ENCODE results near the gene WDR62.
A peak's percentile ranks its signal among the peaks of the same experiment; 100 is the strongest.

The WDR62 gene

DNA sequence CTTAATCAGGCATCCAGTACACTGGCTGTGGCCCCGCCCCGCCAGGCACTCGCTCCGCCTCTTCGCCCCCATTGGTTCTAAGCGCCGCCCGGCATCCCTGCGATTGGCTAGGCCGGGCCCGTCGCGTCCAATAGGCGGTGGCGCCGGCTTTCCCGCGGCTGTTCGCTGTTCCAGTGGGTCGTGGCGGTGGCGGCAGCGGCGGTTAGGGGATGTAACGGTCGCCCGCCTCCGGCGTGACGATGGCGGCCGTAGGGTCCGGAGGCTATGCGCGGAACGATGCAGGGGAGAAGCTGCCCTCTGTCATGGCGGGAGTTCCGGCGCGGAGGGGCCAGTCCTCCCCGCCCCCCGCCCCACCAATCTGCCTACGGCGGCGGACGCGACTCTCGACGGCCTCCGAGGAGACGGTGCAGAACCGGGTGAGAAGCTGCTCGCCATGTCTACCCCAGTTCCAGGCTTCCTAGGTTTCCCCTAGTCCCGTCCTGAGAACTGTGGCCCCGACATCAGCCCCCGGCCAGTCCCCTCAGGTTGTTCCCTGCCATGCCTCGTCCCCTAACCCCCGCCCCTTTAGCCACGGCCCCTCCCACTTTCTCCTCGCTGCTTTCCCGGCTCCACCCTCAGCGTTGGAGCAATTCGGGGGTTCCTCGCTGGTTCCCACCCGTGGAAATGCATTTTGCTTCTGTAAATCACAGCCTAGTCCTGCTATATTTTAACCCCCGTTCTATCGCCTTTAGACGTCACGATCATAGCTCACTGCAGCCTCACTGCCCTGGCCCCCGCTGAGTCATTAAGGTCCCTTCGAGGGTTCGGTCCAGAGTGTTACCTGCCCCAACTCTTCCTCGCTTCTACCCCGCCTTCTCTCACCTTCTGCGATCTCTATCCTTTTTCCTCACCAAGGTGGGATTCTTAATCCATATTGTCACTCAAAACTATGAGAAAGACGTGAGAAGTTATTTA lies at the start of gene WDR62:
WDR62 (plus strand) TSS at position 165 of the 954 bp plus-strand sequence; CDS start at position 240, 75 bp downstream.
- DNase-seq (ENCODE audit: low read depth in 2 of 2) = no peak

DNA sequence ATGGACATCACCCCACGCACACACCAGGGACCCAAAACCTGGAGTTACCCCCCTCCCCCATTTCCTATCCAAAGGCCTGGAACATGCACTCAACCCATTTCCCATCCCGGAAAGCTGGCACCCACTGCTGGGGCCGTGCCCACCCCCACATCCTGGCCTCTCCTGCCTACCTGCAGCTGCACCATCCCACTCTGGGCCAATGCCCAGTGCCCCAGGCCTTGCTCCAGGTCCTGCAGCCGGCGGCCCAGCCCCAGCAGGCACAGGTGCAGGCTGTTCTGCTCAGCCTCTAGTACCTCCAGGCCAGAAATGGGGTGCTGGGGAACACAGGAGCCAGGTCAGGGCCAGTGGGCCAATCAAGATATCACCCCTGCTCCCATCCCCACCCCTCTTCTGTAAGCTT lies 47.7 kb upstream of the WDR62 start:
- DNase-seq (ENCODE audit: low read depth in 2 of 2) = no peak

- no peak for DNase-seq (ENCODE audit: low read depth in 2 of 2)
Observed at GRCh38 chr19:36008336-36008978, 46.2 kb upstream of the WDR62 start, which contains the start of gene SYNE4. Gene SYNE4, minus strand, starts transcription at chr19:36008813. Its CDS starts 132 bp downstream, at chr19:36008681.

- peak in 1 of 2 experiments; percentile 13 for DNase-seq (ENCODE audit: low read depth in 2 of 2)
Observed at GRCh38 chr19:36009220-36009619, 45.5 kb upstream of the WDR62 start.

DNA sequence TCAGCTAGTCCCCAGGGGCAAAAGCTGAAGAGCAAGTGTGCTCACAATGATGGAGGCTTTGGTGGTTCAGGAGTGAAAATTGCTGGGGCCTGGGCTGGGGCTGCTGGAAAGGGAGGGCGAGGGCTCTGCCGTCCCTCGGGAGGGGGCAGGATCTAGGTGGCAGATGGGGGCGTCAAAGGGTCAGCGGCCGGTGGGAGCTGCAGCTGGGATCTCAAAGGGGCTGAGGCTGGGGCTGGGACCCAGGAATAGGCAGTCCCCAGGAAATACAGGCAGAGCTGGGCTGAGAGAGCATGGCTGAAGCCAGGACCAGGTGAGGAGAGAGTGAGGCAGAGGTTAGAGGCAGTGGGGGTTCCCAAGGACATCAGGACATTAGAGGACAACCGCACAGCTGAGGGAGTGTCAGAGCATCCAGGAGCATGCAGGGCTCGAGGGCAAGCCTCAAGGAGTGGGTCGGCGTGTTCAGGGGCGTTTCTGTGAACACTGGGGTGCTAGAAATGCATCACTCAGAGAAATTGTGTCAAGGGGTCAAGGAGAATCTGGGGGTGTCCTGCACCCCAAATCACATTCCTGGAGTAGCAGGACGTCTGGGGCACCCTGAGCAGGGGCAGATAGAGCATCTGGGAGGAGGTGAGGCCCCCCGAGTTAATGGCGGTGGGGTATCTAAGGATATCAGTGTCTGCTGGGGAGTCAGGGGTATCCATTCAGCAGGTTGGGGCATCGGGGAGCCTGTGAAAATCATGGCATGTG lies 44.9 kb upstream of the WDR62 start:
- no peak for DNase-seq (ENCODE audit: low read depth in 2 of 2)

DNA sequence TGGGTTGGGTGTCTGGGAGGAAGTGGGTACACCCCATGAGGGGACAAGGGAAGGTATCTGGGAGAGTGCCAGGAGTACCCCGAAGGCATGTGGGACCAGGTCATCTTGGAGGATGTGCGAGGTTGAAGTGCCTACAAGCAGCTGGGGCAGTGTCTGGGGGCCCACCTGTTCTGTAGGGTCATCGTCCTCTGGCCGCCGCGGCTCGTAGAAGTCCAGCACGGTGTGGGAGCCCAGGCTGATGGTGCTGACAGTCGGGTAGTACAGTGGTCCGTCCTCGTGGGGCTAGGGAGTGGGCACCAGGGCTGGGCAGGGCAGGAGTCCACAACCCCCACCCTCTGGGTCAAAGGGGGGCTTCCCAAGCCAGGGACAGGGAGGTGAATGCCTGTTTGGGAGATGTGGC lies 44.3 kb upstream of the WDR62 start:
- DNase-seq (ENCODE audit: low read depth in 2 of 2) = no peak

GRCh38 chr19:36013280-36014011 lies 41.3 kb upstream of the WDR62 start:
- no peak for DNase-seq (ENCODE audit: low read depth in 2 of 2)

DNA sequence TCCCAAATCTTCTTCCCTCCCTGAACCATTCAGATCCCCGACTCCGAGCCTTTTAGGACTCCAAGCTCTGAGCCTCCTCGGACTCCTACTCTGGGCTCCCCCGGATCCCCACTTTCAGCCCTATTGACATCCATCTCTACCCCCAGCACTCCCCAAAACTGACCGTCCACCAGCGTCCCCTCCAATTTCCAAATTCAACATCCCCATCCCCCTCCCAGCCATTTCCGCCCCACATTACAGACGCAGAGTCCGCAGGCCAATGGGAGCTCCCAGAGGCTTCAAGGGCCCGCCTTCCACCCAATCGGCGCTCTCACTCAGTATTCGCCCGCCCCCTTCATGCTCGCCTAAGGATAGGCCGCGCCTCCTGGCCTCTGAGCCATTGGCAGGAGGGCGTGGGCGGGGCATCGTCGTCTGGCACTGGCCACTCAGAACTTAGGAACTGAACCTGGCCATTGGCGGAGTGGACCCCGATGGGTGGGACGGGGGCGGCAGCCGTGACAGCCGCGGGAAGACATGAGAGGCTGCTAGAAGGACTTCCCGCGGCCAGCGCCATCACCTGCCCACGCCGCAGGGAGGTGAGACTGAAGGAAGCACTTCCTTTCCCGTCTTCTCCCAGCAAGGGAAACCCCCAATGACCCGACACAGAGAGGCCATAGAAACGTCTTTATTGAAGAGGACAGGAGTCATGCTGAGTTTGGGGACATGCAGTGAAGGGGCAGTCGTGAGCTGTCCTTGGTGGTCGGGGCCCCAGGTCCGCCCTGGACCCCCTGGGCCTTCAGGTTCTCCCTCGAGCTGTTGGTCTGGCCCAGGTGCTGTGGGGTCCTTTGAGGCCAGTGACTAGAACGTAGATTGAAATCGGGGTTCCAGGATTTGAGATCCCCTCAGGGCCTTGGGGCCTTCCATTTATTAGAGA lies 40.4 kb upstream of the WDR62 start, which contains the start of gene ALKBH6:
ALKBH6 (minus strand) TSS at position 202 of the 913 bp plus-strand sequence. CDS start 816 bp downstream, outside the sequence.
- peak; percentile 94 to 95 for DNase-seq (ENCODE audit: low read depth in 2 of 2)

- no peak for DNase-seq (ENCODE audit: low read depth in 2 of 2)
Observed at GRCh38 chr19:36019061-36019670, 35.5 kb upstream of the WDR62 start.

DNA sequence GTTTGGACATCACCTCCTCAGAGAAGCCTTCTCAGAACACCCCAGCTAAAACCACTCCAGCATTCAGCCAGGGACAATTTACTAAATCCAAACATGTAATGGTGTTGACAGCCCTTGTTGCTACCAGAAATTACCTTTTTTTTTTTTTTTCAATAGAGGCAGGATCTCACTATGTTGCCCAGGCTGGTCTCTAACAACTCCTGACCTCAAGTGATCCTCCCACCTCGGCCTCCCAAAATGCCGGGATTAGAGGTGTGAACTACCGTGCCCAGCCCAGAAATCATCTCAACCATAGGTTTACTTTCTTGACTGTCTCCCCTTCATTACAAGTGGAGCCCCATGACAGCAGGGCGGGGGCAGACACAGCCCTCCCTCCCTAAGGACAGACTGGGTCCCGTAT lies 31.3 kb upstream of the WDR62 start:
- DNase-seq (ENCODE audit: low read depth in 2 of 2) = no peak

DNA sequence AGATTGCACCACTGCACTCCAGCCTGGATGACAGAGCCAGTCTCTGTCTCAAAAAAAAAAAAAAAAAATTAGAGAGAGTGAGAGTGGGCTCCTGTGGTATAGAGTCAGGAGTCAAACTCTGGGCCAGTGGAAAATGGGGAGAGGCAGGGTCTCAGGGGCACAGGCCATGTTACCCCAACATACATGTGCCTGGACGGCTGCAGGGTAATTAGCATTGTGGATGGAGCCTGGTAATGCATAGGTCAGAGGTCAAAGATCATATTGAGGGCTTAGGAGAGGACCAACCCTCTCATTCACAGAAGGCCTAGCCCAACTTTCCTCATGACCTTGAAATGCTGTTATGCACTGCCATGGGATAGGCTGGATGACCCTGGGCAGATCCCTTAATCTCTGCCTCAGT lies 29.2 kb upstream of the WDR62 start:
- DNase-seq (ENCODE audit: low read depth in 2 of 2) = no peak

GRCh38 chr19:36026091-36026876 lies 28.4 kb upstream of the WDR62 start:
- DNase-seq (ENCODE audit: low read depth in 2 of 2) = no peak

DNA sequence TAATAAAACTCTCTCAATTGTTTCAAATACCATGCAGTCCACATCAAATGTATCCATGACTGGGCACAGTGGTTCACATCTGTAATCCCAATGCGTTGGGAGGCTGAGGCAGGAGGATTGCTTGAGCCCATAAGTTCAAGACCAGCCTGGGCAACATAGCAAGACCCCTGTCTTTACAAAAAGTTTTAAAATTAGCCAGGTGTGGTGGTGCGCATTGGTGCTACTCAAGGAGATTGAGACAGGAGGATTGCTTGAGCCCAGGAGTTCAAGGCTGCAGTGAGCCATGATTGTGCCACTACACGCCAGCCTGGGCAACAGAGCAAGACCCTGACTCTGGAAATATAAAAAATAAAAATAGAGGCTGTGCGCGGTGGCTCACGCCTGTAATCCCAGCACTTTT lies 27.0 kb upstream of the WDR62 start:
- DNase-seq (ENCODE audit: low read depth in 2 of 2) = no peak

GRCh38 chr19:36028313-36029041 lies 26.2 kb upstream of the WDR62 start:
- no peak for DNase-seq (ENCODE audit: low read depth in 2 of 2)

GRCh38 chr19:36030264-36031148 lies 24.2 kb upstream of the WDR62 start:
- DNase-seq (ENCODE audit: low read depth in 2 of 2) = no peak

DNA sequence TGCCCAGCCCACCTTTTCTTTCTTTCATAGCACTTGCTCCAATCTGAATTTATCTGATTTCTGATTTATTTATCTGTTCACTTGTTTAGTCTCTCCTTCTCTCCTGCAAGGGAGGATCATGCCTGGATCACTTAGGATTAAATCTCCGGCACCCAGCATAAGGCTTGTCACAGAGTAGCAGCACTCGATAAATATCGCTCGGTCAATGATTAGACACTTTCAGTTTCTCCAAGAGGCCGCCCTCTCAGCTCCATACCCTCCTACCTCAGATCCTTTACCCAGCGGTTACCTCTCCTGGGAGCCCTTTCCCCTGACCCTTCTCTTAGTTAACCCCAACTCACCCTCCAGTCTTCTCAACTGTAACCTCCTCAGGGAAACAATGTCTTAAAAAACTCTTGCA lies 23.4 kb upstream of the WDR62 start:
- no peak for DNase-seq (ENCODE audit: low read depth in 2 of 2)
